ENCODE measurements around the gene GSTM4.
"Not testable (repeated sequence)": the region's sequence is repeated elsewhere in the genome, so short reads cannot be mapped to it uniquely, and the experiment has no call there.

The GSTM4 gene

GRCh38 chr1:109669246-109669948 is 13.5 kb downstream of the GSTM4 start:
- DNase-seq = no peak

GRCh38 chr1:109669949-109670302 is 14.0 kb downstream of the GSTM4 start:
- DNase-seq = not testable (repeated sequence)

- DNase-seq = no peak
These were observed 15.2 kb downstream of the GSTM4 start for GRCh38 chr1:109671067-109671466.

GRCh38 chr1:109673861-109674260 is 18.0 kb downstream of the GSTM4 start:
- not testable (repeated sequence) for DNase-seq

GRCh38 chr1:109676683-109677381 is 20.9 kb downstream of the GSTM4 start:
- not testable (repeated sequence) for DNase-seq

- no peak for DNase-seq
These were observed 21.6 kb downstream of the GSTM4 start for GRCh38 chr1:109677459-109677858.

GRCh38 chr1:109678637-109679036 is 22.7 kb downstream of the GSTM4 start:
- DNase-seq = not testable (repeated sequence)

- not testable (repeated sequence) for DNase-seq
These were observed 28.9 kb downstream of the GSTM4 start for GRCh38 chr1:109684777-109685176.

- DNase-seq = not testable (repeated sequence)
These were observed 29.5 kb downstream of the GSTM4 start for GRCh38 chr1:109685399-109685798.

GRCh38 chr1:109685890-109686289 is 30.0 kb downstream of the GSTM4 start:
- not testable (repeated sequence) for DNase-seq

- DNase-seq = not testable (repeated sequence)
These were observed 31.2 kb downstream of the GSTM4 start for GRCh38 chr1:109687109-109687508.

GRCh38 chr1:109687641-109688499 is 32.0 kb downstream of the GSTM4 start, which contains the start of gene GSTM1:
TSS of gene GSTM1 (plus strand) at chr1:109687817. CDS start at chr1:109687874, 57 bp downstream.
- DNase-seq = no peak

GRCh38 chr1:109689844-109690405 is 34.0 kb downstream of the GSTM4 start:
- no peak for DNase-seq

- no peak for DNase-seq
These were observed 35.9 kb downstream of the GSTM4 start for GRCh38 chr1:109691759-109692158.

GRCh38 chr1:109694400-109694799 is 38.5 kb downstream of the GSTM4 start:
- DNase-seq = not testable (repeated sequence)

GRCh38 chr1:109695138-109695537 is 39.2 kb downstream of the GSTM4 start:
- DNase-seq = not testable (repeated sequence)

- DNase-seq = no peak
These were observed 41.2 kb downstream of the GSTM4 start for GRCh38 chr1:109697066-109697465.

GRCh38 chr1:109697861-109698260 is 42.0 kb downstream of the GSTM4 start:
- DNase-seq = not testable (repeated sequence)

- not testable (repeated sequence) for DNase-seq
These were observed 47.0 kb downstream of the GSTM4 start for GRCh38 chr1:109702940-109703339.

GRCh38 chr1:109704173-109704572 is 48.3 kb downstream of the GSTM4 start:
- DNase-seq = no peak

GRCh38 chr1:109705411-109705810 is 49.5 kb downstream of the GSTM4 start:
- DNase-seq = no peak

- not testable (repeated sequence) for DNase-seq
These were observed 53.0 kb downstream of the GSTM4 start for GRCh38 chr1:109708949-109709348.

- DNase-seq = not testable (repeated sequence)
These were observed 53.9 kb downstream of the GSTM4 start for GRCh38 chr1:109709822-109710221.

Data from NCI-H1092 (cell line).